ENCODE data around the gene PLEKHA4.
A peak's percentile ranks its signal among the peaks of the same experiment; 100 is the strongest.

PLEKHA4 gene

DNA sequence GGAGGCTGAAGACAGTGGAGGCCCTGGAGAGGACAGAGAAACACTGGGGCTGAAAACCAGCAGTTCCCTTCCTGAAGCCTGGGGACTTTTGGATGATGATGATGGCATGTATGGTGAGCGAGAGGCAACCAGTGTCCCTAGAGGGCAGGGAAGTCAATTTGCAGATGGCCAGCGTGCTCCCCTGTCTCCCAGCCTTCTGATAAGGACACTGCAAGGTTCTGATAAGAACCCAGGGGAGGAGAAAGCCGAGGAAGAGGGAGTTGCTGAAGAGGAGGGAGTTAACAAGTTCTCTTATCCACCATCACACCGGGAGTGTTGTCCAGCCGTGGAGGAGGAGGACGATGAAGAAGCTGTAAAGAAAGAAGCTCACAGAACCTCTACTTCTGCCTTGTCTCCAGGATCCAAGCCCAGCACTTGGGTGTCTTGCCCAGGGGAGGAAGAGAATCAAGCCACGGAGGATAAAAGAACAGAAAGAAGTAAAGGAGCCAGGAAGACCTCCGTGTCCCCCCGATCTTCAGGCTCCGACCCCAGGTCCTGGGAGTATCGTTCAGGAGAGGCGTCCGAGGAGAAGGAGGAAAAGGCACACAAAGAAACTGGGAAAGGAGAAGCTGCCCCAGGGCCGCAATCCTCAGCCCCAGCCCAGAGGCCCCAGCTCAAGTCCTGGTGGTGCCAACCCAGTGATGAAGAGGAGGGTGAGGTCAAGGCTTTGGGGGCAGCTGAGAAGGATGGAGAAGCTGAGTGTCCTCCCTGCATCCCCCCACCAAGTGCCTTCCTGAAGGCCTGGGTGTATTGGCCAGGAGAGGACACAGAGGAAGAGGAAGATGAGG, 5.3 kb upstream of the PLEKHA4 start:
- TF ChIP-seq CREB1 (IDR thresholded peaks at IDR 0.05; ENCODE audit: low read depth) = no peak

DNA sequence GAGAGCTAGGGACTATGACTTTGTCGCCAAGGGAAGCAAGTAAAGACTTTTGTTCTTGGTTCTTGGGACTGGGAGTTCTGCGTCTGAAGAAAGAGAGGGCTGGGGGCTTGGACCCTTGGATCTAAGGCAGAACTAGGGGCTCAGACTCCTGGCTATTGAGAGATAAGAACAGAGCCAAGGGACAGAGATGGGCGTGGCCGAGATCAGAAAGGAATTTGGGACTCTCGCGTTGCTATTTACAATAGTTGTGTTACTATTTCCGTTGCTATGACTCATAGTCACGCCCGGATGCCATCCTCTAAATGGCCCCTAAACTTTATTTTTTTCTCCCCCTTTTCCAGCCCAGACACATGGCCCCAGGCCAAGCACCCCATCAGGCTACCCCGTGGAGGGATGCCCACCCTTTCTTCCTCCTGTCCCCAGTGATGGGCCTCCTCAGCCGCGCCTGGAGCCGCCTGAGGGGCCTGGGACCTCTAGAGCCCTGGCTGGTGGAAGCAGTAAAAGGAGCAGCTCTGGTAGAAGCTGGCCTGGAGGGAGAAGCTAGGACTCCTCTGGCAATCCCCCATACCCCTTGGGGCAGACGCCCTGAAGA, 4.6 kb upstream of the PLEKHA4 start:
- TF ChIP-seq, protein P1, sequence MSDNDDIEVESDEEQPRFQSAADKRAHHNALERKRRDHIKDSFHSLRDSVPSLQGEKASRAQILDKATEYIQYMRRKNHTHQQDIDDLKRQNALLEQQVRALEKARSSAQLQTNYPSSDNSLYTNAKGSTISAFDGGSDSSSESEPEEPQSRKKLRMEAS (IDR thresholded peaks at IDR 0.05) = no peak; the same call in 1 of the 2 replicates
- TF ChIP-seq NFIC (IDR thresholded peaks at IDR 0.05) (peak; percentile 51), YY1 (IDR thresholded peaks at IDR 0.05; ENCODE audit: low read depth) (no peak), RAD21 (IDR thresholded peaks at IDR 0.05; ENCODE audit: low read depth) (no peak), FOXM1 (IDR thresholded peaks at IDR 0.05; ENCODE audit: borderline replicate concordance, low read depth) (no peak), CEBPB (IDR thresholded peaks at IDR 0.05) (no peak), CREB1 (IDR thresholded peaks at IDR 0.05; ENCODE audit: low read depth) (no peak), TEAD4 (IDR thresholded peaks at IDR 0.05) (peak; percentile 72), TCF12 (IDR thresholded peaks at IDR 0.05; ENCODE audit: low read depth) (peak; percentile 35; the same call in 1 of the 2 replicates), EGR1 (IDR thresholded peaks at IDR 0.05) (no peak), ZBTB7A (IDR thresholded peaks at IDR 0.05; ENCODE audit: low read depth) (0 out of 2 replicates have a peak, but pooled peaks have one; percentile 39), EP300 (IDR thresholded peaks at IDR 0.05; ENCODE audit: borderline replicate concordance) (0 out of 2 replicates have a peak, but pooled peaks have one; percentile 13), TAF1 (IDR thresholded peaks at IDR 0.05; ENCODE audit: low read depth) (no peak; the same call in 1 of the 2 replicates)
- TF ChIP-seq, protein P2, sequence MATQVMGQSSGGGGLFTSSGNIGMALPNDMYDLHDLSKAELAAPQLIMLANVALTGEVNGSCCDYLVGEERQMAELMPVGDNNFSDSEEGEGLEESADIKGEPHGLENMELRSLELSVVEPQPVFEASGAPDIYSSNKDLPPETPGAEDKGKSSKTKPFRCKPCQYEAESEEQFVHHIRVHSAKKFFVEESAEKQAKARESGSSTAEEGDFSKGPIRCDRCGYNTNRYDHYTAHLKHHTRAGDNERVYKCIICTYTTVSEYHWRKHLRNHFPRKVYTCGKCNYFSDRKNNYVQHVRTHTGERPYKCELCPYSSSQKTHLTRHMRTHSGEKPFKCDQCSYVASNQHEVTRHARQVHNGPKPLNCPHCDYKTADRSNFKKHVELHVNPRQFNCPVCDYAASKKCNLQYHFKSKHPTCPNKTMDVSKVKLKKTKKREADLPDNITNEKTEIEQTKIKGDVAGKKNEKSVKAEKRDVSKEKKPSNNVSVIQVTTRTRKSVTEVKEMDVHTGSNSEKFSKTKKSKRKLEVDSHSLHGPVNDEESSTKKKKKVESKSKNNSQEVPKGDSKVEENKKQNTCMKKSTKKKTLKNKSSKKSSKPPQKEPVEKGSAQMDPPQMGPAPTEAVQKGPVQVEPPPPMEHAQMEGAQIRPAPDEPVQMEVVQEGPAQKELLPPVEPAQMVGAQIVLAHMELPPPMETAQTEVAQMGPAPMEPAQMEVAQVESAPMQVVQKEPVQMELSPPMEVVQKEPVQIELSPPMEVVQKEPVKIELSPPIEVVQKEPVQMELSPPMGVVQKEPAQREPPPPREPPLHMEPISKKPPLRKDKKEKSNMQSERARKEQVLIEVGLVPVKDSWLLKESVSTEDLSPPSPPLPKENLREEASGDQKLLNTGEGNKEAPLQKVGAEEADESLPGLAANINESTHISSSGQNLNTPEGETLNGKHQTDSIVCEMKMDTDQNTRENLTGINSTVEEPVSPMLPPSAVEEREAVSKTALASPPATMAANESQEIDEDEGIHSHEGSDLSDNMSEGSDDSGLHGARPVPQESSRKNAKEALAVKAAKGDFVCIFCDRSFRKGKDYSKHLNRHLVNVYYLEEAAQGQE (IDR thresholded peaks at IDR 0.05; ENCODE audit: low read depth) = no peak
- TF ChIP-seq, protein P3, sequence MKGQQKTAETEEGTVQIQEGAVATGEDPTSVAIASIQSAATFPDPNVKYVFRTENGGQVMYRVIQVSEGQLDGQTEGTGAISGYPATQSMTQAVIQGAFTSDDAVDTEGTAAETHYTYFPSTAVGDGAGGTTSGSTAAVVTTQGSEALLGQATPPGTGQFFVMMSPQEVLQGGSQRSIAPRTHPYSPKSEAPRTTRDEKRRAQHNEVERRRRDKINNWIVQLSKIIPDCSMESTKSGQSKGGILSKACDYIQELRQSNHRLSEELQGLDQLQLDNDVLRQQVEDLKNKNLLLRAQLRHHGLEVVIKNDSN (IDR thresholded peaks at IDR 0.05) = no peak

DNA sequence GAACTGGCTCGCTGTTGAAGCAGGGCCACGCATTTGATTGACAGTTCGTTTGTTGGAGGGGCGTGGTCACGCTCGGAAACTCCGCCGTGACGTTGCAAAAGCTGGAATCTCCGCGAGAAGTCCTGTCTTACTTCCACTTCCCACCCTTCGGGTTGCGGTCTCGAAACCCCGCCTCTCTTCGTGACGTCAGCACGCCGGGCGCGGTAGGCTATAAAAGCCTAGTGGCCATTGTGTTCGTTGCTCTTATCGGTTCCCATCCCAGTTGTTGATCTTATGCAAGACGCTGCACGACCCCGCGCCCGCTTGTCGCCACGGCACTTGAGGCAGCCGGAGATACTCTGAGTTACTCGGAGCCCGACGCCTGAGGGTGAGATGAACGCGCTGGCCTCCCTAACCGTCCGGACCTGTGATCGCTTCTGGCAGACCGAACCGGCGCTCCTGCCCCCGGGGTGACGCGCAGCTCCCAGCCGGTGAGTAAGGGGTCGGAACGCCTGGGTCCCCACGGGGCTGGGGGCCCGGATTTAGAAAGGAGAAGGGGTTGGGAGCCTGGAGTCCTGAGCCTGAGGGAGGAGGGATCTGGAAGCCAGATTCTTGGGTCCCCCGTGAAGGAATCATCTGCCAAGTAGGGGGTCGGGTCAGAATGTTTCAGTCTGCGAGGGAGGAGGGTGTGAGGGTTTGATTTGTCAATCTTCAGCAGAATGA, 3.9 kb upstream of the PLEKHA4 start, which contains the start of gene PPP1R15A:
Gene PPP1R15A (plus strand): TSS at position 240 of the 702 bp plus-strand sequence. CDS start 813 bp downstream, outside the sequence.
- TF ChIP-seq TAF1 (IDR thresholded peaks at IDR 0.05; ENCODE audit: low read depth) (peak; percentile 58; the same call in 1 of the 2 replicates), TCF12 (IDR thresholded peaks at IDR 0.05; ENCODE audit: low read depth) (0 out of 2 replicates have a peak, but pooled peaks have one; percentile 19), CREB1 (IDR thresholded peaks at IDR 0.05; ENCODE audit: low read depth) (peak; percentile 76), YY1 (IDR thresholded peaks at IDR 0.05; ENCODE audit: low read depth) (peak; percentile 71; the same call in 1 of the 2 replicates), ZBTB7A (IDR thresholded peaks at IDR 0.05; ENCODE audit: low read depth) (peak; percentile 58; the same call in 1 of the 2 replicates)
- TF ChIP-seq, protein P1 (IDR thresholded peaks at IDR 0.05) = no peak; the same call in none of the 2 replicates

DNA sequence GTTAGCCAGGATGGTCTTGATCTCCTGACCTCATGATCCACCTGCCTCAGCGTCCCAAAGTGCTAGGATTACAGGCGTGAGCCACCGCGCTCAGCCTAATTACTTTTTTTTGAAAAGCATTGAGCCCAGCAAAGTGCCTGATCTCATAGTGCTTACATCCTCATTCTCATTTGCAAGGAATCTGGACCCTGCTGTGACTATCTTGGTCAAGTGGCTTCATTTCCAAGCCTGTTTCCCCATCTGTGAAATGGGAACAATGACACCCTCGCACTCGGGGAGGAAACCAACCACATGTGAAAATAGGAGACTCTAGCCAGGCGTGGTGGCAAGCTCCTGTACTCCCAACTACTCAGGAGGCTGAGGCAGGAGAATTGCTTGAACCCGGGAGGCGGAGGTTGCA, 1.6 kb upstream of the PLEKHA4 start:
- TF ChIP-seq ZBTB7A (IDR thresholded peaks at IDR 0.05; ENCODE audit: low read depth) (no peak), CREB1 (IDR thresholded peaks at IDR 0.05; ENCODE audit: low read depth) (no peak), FOXM1 (IDR thresholded peaks at IDR 0.05; ENCODE audit: borderline replicate concordance, low read depth) (no peak), EP300 (IDR thresholded peaks at IDR 0.05; ENCODE audit: borderline replicate concordance) (no peak), RAD21 (IDR thresholded peaks at IDR 0.05; ENCODE audit: low read depth) (no peak)
- TF ChIP-seq, protein P2 (IDR thresholded peaks at IDR 0.05; ENCODE audit: low read depth) = no peak

DNA sequence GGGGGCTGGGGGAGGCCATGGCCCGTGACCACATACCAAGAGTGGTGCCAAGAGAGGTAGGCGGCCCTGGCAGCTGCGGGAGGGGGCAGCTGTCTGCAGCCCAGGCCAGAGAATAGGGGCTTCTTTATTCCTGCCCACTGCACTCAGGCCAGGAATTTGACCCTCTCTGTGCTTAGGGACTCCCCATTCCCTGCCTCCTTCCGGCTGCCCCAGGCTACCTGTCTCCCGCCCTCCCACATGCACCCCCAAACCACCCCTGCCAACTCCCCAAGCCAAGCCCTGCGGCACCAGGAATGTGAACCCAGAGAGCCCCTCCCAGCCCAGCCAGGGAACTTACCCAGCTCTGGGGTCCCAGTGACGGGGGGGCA, 687 bp downstream of the PLEKHA4 start:
- no peak for TF ChIP-seq TCF12 (IDR thresholded peaks at IDR 0.05; ENCODE audit: low read depth)
- TF ChIP-seq, protein P3 (IDR thresholded peaks at IDR 0.05) = no peak
